Measurements from ENCODE around the gene GIN1.

GIN1 gene

DNA sequence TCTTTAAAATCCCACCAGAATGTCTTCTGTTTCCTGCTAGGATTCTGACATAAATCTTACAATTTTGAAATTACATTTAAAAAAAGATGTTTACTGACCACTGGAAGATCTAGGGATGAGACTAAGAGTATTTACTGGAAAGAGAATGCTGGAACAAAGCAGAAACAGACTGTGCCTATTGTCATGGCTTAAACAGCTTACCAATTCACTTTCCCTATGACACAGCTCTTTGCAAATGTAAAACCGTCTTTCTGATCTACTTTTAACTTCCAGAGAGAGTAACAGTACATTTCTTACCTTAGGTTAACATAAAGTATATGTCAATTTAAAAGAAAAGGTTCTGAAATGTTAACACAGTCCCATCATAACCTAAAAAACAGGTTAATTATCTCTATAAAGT, 10.7 kb downstream of the GIN1 start:
- no peaks in the 10 kb centered on the region for H3K4me1 ChIP-seq (ENCODE audit: control insufficient read depth, insufficient read depth, low read length)
- H3K27me3 ChIP-seq (ENCODE audit: control insufficient read depth in 1 of 2, insufficient read depth in 2 of 2, low read length in 2 of 2): no peaks in the 10 kb centered on the region
- H3K9me3 ChIP-seq (ENCODE audit: control insufficient read depth in 2 of 2, low read length in 2 of 2): no peaks in the 10 kb centered on the region
- H3K36me3 ChIP-seq (ENCODE audit: control insufficient read depth in 2 of 2, insufficient read depth in 2 of 2, low read length in 2 of 2): no peaks in the 10 kb centered on the region
- H3K4me3 ChIP-seq (ENCODE audit: low read length in 2 of 2): no peak overlapping the region
- no peak overlapping the region for H3K27ac ChIP-seq (ENCODE audit: low read length)
- no peak overlapping the region for H3K9ac ChIP-seq (ENCODE audit: low read length in 2 of 2)

DNA sequence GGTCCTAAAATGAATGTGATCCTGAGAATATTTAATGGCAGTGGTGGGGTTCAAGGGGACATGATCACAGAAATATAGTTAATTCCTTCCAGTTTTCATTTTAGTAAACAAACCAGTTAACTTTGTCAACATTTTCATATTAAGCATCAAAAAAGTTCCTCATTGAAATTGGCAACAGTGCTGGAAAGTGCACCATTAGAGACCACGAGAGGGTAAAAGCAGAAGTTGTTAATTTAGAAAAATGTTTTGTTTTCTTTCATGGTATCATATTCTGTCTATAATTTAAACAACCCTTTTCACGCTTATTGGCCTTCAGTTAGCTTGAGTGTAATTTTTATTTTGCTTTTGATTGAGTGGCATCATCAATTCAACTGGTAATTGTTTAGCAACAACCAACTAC, 11.9 kb downstream of the GIN1 start:
- Histone ChIP-seq H3K9ac (ENCODE audit: low read length in 2 of 2) (no peak overlapping the region), H3K4me1 (ENCODE audit: control insufficient read depth, insufficient read depth, low read length) (no peaks in the 10 kb centered on the region), H3K36me3 (ENCODE audit: control insufficient read depth in 2 of 2, insufficient read depth in 2 of 2, low read length in 2 of 2) (peaks cover 0 to under 1% of the 10 kb centered on the region in 2 donors), H3K4me3 (ENCODE audit: low read length in 2 of 2) (no peak overlapping the region), H3K9me3 (ENCODE audit: control insufficient read depth in 2 of 2, low read length in 2 of 2) (no peaks in the 10 kb centered on the region), H3K27ac (ENCODE audit: low read length) (no peak overlapping the region), H3K27me3 (ENCODE audit: control insufficient read depth in 1 of 2, insufficient read depth in 2 of 2, low read length in 2 of 2) (no peaks in the 10 kb centered on the region)

DNA sequence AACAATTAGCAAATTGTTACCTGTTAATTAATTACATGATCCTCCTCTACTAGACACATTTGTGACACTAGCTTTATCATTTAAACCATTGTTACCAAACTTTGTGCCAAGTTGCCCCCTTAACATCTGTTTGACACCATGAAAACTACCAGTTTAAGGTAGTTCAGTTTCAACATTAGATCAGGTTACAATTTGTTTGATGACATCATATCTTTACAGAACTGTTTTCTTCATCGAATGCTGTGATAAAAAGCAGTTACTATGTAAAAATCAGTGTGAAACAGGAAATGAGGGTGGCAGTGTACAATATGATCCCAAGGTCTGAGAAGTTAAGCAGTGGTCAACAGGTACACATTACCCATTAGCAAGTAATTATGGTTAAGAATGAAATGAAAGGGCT, 17.7 kb downstream of the GIN1 start:
- H3K9ac ChIP-seq (ENCODE audit: low read length in 2 of 2): no peak overlapping the region
- no peaks in the 10 kb centered on the region for H3K9me3 ChIP-seq (ENCODE audit: control insufficient read depth in 2 of 2, low read length in 2 of 2)
- H3K36me3 ChIP-seq (ENCODE audit: control insufficient read depth in 2 of 2, insufficient read depth in 2 of 2, low read length in 2 of 2): peaks cover 0 to 9% of the 10 kb centered on the region in 2 donors
- H3K4me1 ChIP-seq (ENCODE audit: control insufficient read depth, insufficient read depth, low read length): no peaks in the 10 kb centered on the region
- H3K27ac ChIP-seq (ENCODE audit: low read length): no peak overlapping the region
- H3K4me3 ChIP-seq (ENCODE audit: low read length in 2 of 2): no peak overlapping the region
- H3K27me3 ChIP-seq (ENCODE audit: control insufficient read depth in 1 of 2, insufficient read depth in 2 of 2, low read length in 2 of 2): no peaks in the 10 kb centered on the region

- Histone ChIP-seq H3K9me3 (ENCODE audit: control insufficient read depth in 2 of 2, low read length in 2 of 2) (no peaks in the 10 kb centered on the region), H3K9ac (ENCODE audit: low read length in 2 of 2) (no peak overlapping the region), H3K4me1 (ENCODE audit: control insufficient read depth, insufficient read depth, low read length) (no peaks in the 10 kb centered on the region), H3K36me3 (ENCODE audit: control insufficient read depth in 2 of 2, insufficient read depth in 2 of 2, low read length in 2 of 2) (peaks cover 0 to 9% of the 10 kb centered on the region in 2 donors), H3K27ac (ENCODE audit: low read length) (no peak overlapping the region), H3K27me3 (ENCODE audit: control insufficient read depth in 1 of 2, insufficient read depth in 2 of 2, low read length in 2 of 2) (no peaks in the 10 kb centered on the region), H3K4me3 (ENCODE audit: low read length in 2 of 2) (no peak overlapping the region)
Observed at GRCh38 chr5:103101079-103101750, 18.7 kb downstream of the GIN1 start.

DNA sequence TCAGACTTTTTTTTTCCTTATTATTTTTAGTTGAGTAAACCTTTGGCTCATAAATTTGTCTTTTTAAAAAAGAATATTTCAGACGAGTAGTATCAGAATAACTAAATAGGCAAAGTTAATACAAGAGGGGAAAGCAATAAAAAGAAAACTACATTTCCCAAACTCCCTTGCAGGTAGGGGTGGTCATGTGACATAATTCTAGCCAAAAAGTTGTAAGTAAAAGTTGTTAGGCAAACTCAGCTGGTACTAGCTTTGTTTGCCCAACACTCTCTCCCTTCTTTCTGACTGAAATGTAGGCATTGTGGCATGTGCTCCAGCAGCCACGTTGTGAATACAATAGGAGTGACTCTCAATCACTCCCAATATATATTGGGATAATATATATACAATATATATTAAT, 20.9 kb downstream of the GIN1 start:
- H3K4me3 ChIP-seq (ENCODE audit: low read length in 2 of 2): no peak overlapping the region
- H3K36me3 ChIP-seq (ENCODE audit: control insufficient read depth in 2 of 2, insufficient read depth in 2 of 2, low read length in 2 of 2): peaks cover 2 to 13% of the 10 kb centered on the region in 2 donors
- H3K9me3 ChIP-seq (ENCODE audit: control insufficient read depth in 2 of 2, low read length in 2 of 2): no peaks in the 10 kb centered on the region
- H3K27me3 ChIP-seq (ENCODE audit: control insufficient read depth in 1 of 2, insufficient read depth in 2 of 2, low read length in 2 of 2): no peaks in the 10 kb centered on the region
- no peak overlapping the region for H3K27ac ChIP-seq (ENCODE audit: low read length)
- no peaks in the 10 kb centered on the region for H3K4me1 ChIP-seq (ENCODE audit: control insufficient read depth, insufficient read depth, low read length)
- no peak overlapping the region for H3K9ac ChIP-seq (ENCODE audit: low read length in 2 of 2)

DNA sequence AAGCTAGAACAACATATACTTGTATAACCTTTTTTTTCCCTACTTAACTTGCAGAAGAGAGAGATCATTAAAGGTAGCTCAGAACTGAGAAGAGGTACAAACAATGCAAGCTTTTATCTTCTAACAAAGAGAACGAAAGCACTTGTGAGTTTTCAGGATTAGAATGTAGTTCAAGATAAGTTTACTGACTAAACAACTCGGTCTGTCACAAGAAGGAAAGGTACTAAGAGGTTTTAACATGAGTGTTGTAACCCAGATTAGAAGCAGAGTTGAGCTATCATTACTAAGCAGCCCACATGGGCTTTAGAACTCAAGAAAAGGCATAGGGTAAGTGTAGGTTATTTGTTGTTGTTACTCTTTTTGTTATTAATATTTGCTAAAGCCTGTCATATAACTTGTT, 25.2 kb downstream of the GIN1 start:
- no peaks in the 10 kb centered on the region for H3K27me3 ChIP-seq (ENCODE audit: control insufficient read depth in 1 of 2, insufficient read depth in 2 of 2, low read length in 2 of 2)
- H3K4me1 ChIP-seq (ENCODE audit: control insufficient read depth, insufficient read depth, low read length): no peaks in the 10 kb centered on the region
- no peak overlapping the region for H3K4me3 ChIP-seq (ENCODE audit: low read length in 2 of 2)
- no peaks in the 10 kb centered on the region for H3K9me3 ChIP-seq (ENCODE audit: control insufficient read depth in 2 of 2, low read length in 2 of 2)
- H3K36me3 ChIP-seq (ENCODE audit: control insufficient read depth in 2 of 2, insufficient read depth in 2 of 2, low read length in 2 of 2): peaks cover 5 to 16% of the 10 kb centered on the region in 2 donors
- no peak overlapping the region for H3K27ac ChIP-seq (ENCODE audit: low read length)
- no peak overlapping the region for H3K9ac ChIP-seq (ENCODE audit: low read length in 2 of 2)

DNA sequence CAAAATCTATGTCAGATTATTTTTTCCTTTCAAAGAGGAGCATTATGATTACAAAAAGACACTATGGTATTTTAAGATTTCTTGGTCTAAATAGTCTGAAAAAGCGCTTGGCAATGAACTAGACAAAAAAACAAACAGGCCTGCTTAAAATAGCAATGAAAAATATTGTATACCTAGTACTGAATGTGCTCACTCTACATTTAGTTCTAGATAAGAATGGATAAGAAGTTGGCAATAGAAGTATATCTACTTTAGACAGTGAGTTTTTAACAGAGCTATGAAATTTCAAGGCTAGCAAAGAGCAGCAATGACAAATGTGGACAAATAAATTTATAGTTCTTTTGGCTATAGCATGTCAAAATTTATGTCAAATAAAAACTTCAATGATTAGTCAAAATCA, 26.2 kb downstream of the GIN1 start:
- Histone ChIP-seq H3K9me3 (ENCODE audit: control insufficient read depth in 2 of 2, low read length in 2 of 2) (no peaks in the 10 kb centered on the region), H3K27me3 (ENCODE audit: control insufficient read depth in 1 of 2, insufficient read depth in 2 of 2, low read length in 2 of 2) (no peaks in the 10 kb centered on the region), H3K4me3 (ENCODE audit: low read length in 2 of 2) (no peak overlapping the region), H3K9ac (ENCODE audit: low read length in 2 of 2) (no peak overlapping the region), H3K27ac (ENCODE audit: low read length) (no peak overlapping the region), H3K4me1 (ENCODE audit: control insufficient read depth, insufficient read depth, low read length) (no peaks in the 10 kb centered on the region), H3K36me3 (ENCODE audit: control insufficient read depth in 2 of 2, insufficient read depth in 2 of 2, low read length in 2 of 2) (peaks cover 5 to 20% of the 10 kb centered on the region in 2 donors)

DNA sequence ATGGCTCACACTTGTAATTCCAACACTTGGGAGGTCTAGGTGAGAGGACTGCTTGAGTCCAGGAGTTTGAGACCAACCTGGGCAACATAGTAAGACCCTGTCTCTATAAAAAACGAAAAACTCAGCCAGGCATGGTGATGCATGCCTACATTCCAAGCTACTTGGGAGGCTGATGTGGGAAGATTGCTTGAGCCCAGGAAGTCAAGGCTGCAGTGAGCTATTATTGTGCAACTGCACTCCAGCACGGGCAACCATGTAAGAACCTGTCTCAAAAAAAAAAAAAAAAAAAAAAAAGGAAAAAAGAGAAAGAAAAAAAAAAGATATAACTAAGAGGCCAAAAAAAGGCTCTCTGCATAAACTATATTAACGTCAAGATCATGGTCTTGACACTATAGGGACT, 27.3 kb downstream of the GIN1 start:
- H3K4me1 ChIP-seq (ENCODE audit: control insufficient read depth, insufficient read depth, low read length): no peaks in the 10 kb centered on the region
- no peak overlapping the region for H3K27ac ChIP-seq (ENCODE audit: low read length)
- no peaks in the 10 kb centered on the region for H3K27me3 ChIP-seq (ENCODE audit: control insufficient read depth in 1 of 2, insufficient read depth in 2 of 2, low read length in 2 of 2)
- H3K4me3 ChIP-seq (ENCODE audit: low read length in 2 of 2): no peak overlapping the region
- H3K36me3 ChIP-seq (ENCODE audit: control insufficient read depth in 2 of 2, insufficient read depth in 2 of 2, low read length in 2 of 2): peaks cover 5 to 22% of the 10 kb centered on the region in 2 donors
- H3K9ac ChIP-seq (ENCODE audit: low read length in 2 of 2): no peak overlapping the region
- H3K9me3 ChIP-seq (ENCODE audit: control insufficient read depth in 2 of 2, low read length in 2 of 2): no peaks in the 10 kb centered on the region

DNA sequence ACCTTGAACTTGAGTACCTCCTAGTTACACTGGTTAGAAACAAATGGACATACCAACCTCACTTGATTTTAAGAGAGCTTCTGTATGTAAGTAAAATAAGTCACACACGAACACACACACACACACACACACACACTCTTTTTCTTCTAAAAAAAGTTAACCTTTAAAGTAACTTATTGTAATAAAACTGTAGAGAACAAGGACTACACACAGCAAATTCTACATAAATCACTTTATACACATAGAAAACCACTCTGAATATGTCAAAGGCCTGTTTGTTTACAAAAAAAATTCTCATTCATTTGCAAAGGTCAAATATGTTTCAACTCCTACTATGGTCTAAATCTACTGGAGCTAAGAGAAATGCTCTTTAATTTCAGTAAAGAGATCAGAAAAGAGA, 29.1 kb downstream of the GIN1 start:
- no peaks in the 10 kb centered on the region for H3K4me1 ChIP-seq (ENCODE audit: control insufficient read depth, insufficient read depth, low read length)

DNA sequence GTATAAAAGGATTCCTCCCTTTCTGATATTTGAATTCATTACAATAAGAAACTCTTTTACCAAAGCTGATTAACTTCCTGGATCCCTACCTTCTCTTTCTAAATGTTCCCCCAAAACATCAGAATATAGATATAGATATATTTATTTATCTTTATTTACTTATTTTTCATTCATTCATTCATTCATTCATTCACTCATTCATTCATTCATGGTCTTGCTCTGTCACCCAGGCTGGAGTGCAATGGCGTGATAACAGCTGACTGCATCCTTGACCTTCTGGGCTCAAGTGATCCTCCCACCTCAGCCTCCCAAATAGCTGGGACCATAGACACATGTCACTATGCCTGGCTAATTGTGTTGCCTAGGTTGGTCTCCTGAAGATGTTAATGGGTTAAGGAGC, 30.7 kb downstream of the GIN1 start:
- Histone ChIP-seq H3K9ac (ENCODE audit: low read length in 2 of 2) (no peak overlapping the region), H3K27ac (ENCODE audit: low read length) (no peak overlapping the region), H3K4me1 (ENCODE audit: control insufficient read depth, insufficient read depth, low read length) (no peaks in the 10 kb centered on the region), H3K27me3 (ENCODE audit: control insufficient read depth in 1 of 2, insufficient read depth in 2 of 2, low read length in 2 of 2) (no peaks in the 10 kb centered on the region), H3K36me3 (ENCODE audit: control insufficient read depth in 2 of 2, insufficient read depth in 2 of 2, low read length in 2 of 2) (peaks cover 17 to 35% of the 10 kb centered on the region in 2 donors), H3K9me3 (ENCODE audit: control insufficient read depth in 2 of 2, low read length in 2 of 2) (peaks cover 0 to 7% of the 10 kb centered on the region in 2 donors), H3K4me3 (ENCODE audit: low read length in 2 of 2) (no peak overlapping the region)

More for the DNA sequence above, 29.1 kb downstream of the GIN1 start:
- H3K4me3 ChIP-seq (ENCODE audit: low read length in 2 of 2): no peak overlapping the region
- no peak overlapping the region for H3K27ac ChIP-seq (ENCODE audit: low read length)
- peaks cover 16 to 28% of the 10 kb centered on the region in 2 donors for H3K36me3 ChIP-seq (ENCODE audit: control insufficient read depth in 2 of 2, insufficient read depth in 2 of 2, low read length in 2 of 2)
- no peak overlapping the region for H3K9ac ChIP-seq (ENCODE audit: low read length in 2 of 2)
- H3K9me3 ChIP-seq (ENCODE audit: control insufficient read depth in 2 of 2, low read length in 2 of 2): peaks cover 0 to 2% of the 10 kb centered on the region in 2 donors
- H3K27me3 ChIP-seq (ENCODE audit: control insufficient read depth in 1 of 2, insufficient read depth in 2 of 2, low read length in 2 of 2): no peaks in the 10 kb centered on the region

DNA sequence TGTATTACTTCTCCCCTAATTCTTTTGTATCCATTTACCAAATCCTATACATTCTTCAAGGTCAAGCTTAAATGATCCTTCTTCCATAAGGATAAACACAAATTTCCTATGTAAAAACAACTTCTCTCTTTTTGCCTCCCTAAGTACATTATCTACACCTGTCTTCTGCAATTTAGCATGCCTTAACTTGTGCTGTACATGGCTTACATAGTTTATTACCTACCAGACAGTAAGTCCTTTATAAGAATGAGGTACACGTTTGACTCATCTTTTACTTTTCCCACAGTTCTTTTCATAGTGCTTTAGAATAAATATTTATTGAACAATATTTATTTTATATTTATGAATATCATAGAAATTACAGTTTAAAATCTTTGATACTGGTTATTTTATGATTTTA, 33.4 kb downstream of the GIN1 start:
- H3K4me3 ChIP-seq (ENCODE audit: low read length in 2 of 2): no peak overlapping the region
- H3K27ac ChIP-seq (ENCODE audit: low read length): no peak overlapping the region
- H3K4me1 ChIP-seq (ENCODE audit: control insufficient read depth, insufficient read depth, low read length): no peaks in the 10 kb centered on the region
- peaks cover 6 to 7% of the 10 kb centered on the region in 2 donors for H3K9me3 ChIP-seq (ENCODE audit: control insufficient read depth in 2 of 2, low read length in 2 of 2)
- no peak overlapping the region for H3K9ac ChIP-seq (ENCODE audit: low read length in 2 of 2)
- H3K27me3 ChIP-seq (ENCODE audit: control insufficient read depth in 1 of 2, insufficient read depth in 2 of 2, low read length in 2 of 2): no peaks in the 10 kb centered on the region
- H3K36me3 ChIP-seq (ENCODE audit: control insufficient read depth in 2 of 2, insufficient read depth in 2 of 2, low read length in 2 of 2): peaks cover 14 to 23% of the 10 kb centered on the region in 2 donors
